ENCODE data around the gene AQP5.

- TF ChIP-seq CTCF (IDR thresholded peaks at IDR 0.05) (no peak), POLR2A (IDR thresholded peaks at IDR 0.05) (no peak)
Observed at GRCh38 chr12:49970658-49971057, 9.0 kb downstream of the AQP5 start.

Data from gastroesophageal sphincter (tissue), 3 donors.